Cerebellar cortex (tissue), 1 donor: ENCODE measurements around the gene ST8SIA2.

Experiments
- DNase-seq: peaks from one replicate; pipeline ENCODE4 v3.0.0-alpha.2; 2015; ENCODE audit warnings: low spot score

The ST8SIA2 gene

GRCh38 chr15:92393071-92393979 lies at the start of gene ST8SIA2:
Gene ST8SIA2, plus strand, starts transcription at chr15:92393881. Its CDS starts 184 bp downstream, at chr15:92394065.
- no peak for DNase-seq

GRCh38 chr15:92343924-92344643 lies 49.6 kb upstream of the ST8SIA2 start:
- DNase-seq = peak; percentile 93

GRCh38 chr15:92346063-92346462 lies 47.6 kb upstream of the ST8SIA2 start:
- no peak for DNase-seq

GRCh38 chr15:92355307-92355706 lies 38.4 kb upstream of the ST8SIA2 start:
- DNase-seq = no peak

- DNase-seq = no peak
These were observed 32.2 kb upstream of the ST8SIA2 start for GRCh38 chr15:92361321-92362000.

- no peak for DNase-seq
These were observed 31.7 kb upstream of the ST8SIA2 start for GRCh38 chr15:92362001-92362350.

GRCh38 chr15:92365084-92365483 lies 28.6 kb upstream of the ST8SIA2 start:
- DNase-seq = no peak

- no peak for DNase-seq
These were observed 27.8 kb upstream of the ST8SIA2 start for GRCh38 chr15:92365906-92366305.

GRCh38 chr15:92366381-92366780 lies 27.3 kb upstream of the ST8SIA2 start:
- no peak for DNase-seq

GRCh38 chr15:92375057-92375456 lies 18.6 kb upstream of the ST8SIA2 start:
- no peak for DNase-seq

GRCh38 chr15:92376109-92376508 lies 17.6 kb upstream of the ST8SIA2 start:
- DNase-seq = no peak

- no peak for DNase-seq
These were observed 16.4 kb upstream of the ST8SIA2 start for GRCh38 chr15:92377083-92377789.

- DNase-seq = peak; percentile 5
These were observed 10.0 kb upstream of the ST8SIA2 start for GRCh38 chr15:92383519-92384324.

- DNase-seq = no peak
These were observed 9.3 kb upstream of the ST8SIA2 start for GRCh38 chr15:92384381-92384780.

- DNase-seq = no peak
These were observed 8.6 kb upstream of the ST8SIA2 start for GRCh38 chr15:92385096-92385495.

- peak; percentile 29 for DNase-seq
These were observed 2.0 kb upstream of the ST8SIA2 start for GRCh38 chr15:92391640-92392039.

GRCh38 chr15:92392462-92392861 lies 1.2 kb upstream of the ST8SIA2 start:
- no peak for DNase-seq

- no peak for DNase-seq
These were observed 263 bp downstream of the ST8SIA2 start for GRCh38 chr15:92393980-92394308.

GRCh38 chr15:92394309-92395097 lies 822 bp downstream of the ST8SIA2 start:
- no peak for DNase-seq

GRCh38 chr15:92395098-92395635 lies 1.5 kb downstream of the ST8SIA2 start:
- DNase-seq = no peak
